PC-9 (cell line): ENCODE data around the gene PITRM1. TPM values are rescaled to one million over a fixed set of nuclear protein-coding genes. Genes with fewer than 3 reads are reported as not detected.

ENCODE experiments used
- BruUV-seq: library from RNA; stranded (reverse); fragments of 400-500 nt; replicated peaks from 2 replicates; lab custom pipeline; 2021; lab: Mats Ljungman, UMichigan
- CTCF ChIA-PET: fragments of 300-600 bp; sonication (Branson Sonifier 250); formaldehyde crosslinking; loops from one replicate; lab custom pipeline; 2022; ENCODE audit warnings: antibody characterized with exemption; lab: Charles Lee
- POLR2A ChIA-PET: fragments of 300-600 bp; sonication (Branson Sonifier 250); formaldehyde crosslinking; loops from one replicate; lab custom pipeline; 2022; ENCODE audit warnings: antibody characterized with exemption; ENCODE audit not compliant: unreplicated experiment; lab: Charles Lee
- DNase-seq, 2 experiments: peaks; one replicate each; pipeline versions ENCODE4 v3.0.0 to v3.0.0-alpha.2; 2015 to 2022; ENCODE audit warnings: mixed read lengths in 1 of 2
- H2AFZ ChIP-seq: fragments of 200-600 bp; sonication (generic); 2 replicates; pipeline ENCODE4 v1.8.1; 2017; ENCODE audit warnings: antibody characterized with exemption
- H3F3A ChIP-seq: fragments of 200-600 bp; sonication (generic); 2 replicates; pipeline ENCODE4 v1.8.1; 2017; ENCODE audit warnings: antibody characterized with exemption, mild to moderate bottlenecking, low read depth; ENCODE audit not compliant: insufficient read depth
- H3K27ac ChIP-seq: fragments of 200-600 bp; sonication (generic); 2 replicates; pipeline ENCODE4 v1.6.1; 2016; ENCODE audit warnings: mixed run types
- H3K27me3 ChIP-seq: fragments of 200-600 bp; sonication (generic); 2 replicates; pipeline ENCODE4 v1.6.1; 2016; ENCODE audit warnings: low read depth, mixed run types; ENCODE audit not compliant: insufficient read depth
- H3K36me3 ChIP-seq: fragments of 200-600 bp; sonication (generic); 2 replicates; pipeline ENCODE4 v1.6.1; 2016; ENCODE audit warnings: low read depth, mixed run types
- H3K4me1 ChIP-seq: fragments of 200-600 bp; sonication (generic); replicated peaks from 2 replicates; pipeline ENCODE4 v1.6.1; 2016; ENCODE audit warnings: mixed run types; ENCODE audit not compliant: insufficient read depth
- H3K4me2 ChIP-seq: fragments of 200-600 bp; sonication (generic); 2 replicates; pipeline ENCODE4 v1.6.1; 2017; ENCODE audit warnings: mixed run types
- H3K4me3 ChIP-seq: fragments of 200-600 bp; sonication (generic); 2 replicates; pipeline ENCODE4 v1.6.1; 2016; ENCODE audit warnings: mixed run types
- H3K79me2 ChIP-seq: fragments of 200-600 bp; sonication (generic); 2 replicates; pipeline ENCODE4 v1.6.1; 2017; ENCODE audit warnings: low read depth, mixed run types
- H3K9me2 ChIP-seq: fragments of 200-600 bp; sonication (generic); 2 replicates; pipeline ENCODE4 v1.8.1; 2017; ENCODE audit warnings: mild to moderate bottlenecking; ENCODE audit not compliant: insufficient read depth
- H3K9me3 ChIP-seq: fragments of 200-600 bp; sonication (generic); 2 replicates; pipeline ENCODE4 v1.8.1; 2016; ENCODE audit warnings: low read depth; ENCODE audit not compliant: insufficient read depth
- H4K20me1 ChIP-seq: fragments of 200-600 bp; sonication (generic); 2 replicates; pipeline ENCODE4 v1.8.1; 2017; ENCODE audit not compliant: insufficient read depth
- CTCF ChIP-seq: fragments of 200-600 bp; sonication (generic); conservative IDR thresholded peaks from 2 replicates; pipeline ENCODE4 v1.6.1; 2017; ENCODE audit warnings: mixed run types, antibody characterized with exemption, mild to moderate bottlenecking, moderate library complexity
- EZH2 ChIP-seq: fragments of 200-600 bp; sonication (generic); IDR thresholded peaks from 2 replicates; pipeline ENCODE4 v1.8.0; 2017; ENCODE audit warnings: antibody characterized with exemption, low read depth
- intact Hi-C: fragments of 100-400 bp; cut with micrococcal nuclease; formaldehyde crosslinking; loops from one replicate; pipeline ENCODE4 v1.10.0; 2022; ENCODE audit not compliant: unreplicated experiment
- total RNA-seq: library from RNA; stranded (reverse); gene quantifications from 2 replicates; pipeline ENCODE4 v1.2.3, GENCODE V29; 2021

PITRM1 gene
- total RNA-seq, 1 experiment from 2014 or later: 124 TPM

GRCh38 chr10:3206511-3207157 lies 34.1 kb upstream of the PITRM1 start:
- Histone ChIP-seq H3K4me3 (no peak overlapping the region), H3K79me2 (no peaks in the 10 kb centered on the region), H3K36me3 (no peaks in the 10 kb centered on the region), H3K27me3 (no peaks in the 10 kb centered on the region), H4K20me1 (no peaks in the 10 kb centered on the region), H3K4me2 (no peak overlapping the region), H3F3A (no peaks in the 10 kb centered on the region), H2AFZ (no peak overlapping the region), H3K4me1 (no peaks in the 10 kb centered on the region), H3K9me2 (no peaks in the 10 kb centered on the region), H3K27ac (no peak overlapping the region), H3K9me3 (no peaks in the 10 kb centered on the region)
- TF ChIP-seq EZH2 (no peak), CTCF (no peak)
- intact Hi-C loops: no loop called here
- ChIA-PET POLR2A (no interaction called here), CTCF (no interaction called here)
- no TSS peak for BruUV-seq
- DNase-seq: no peak

- CTCF ChIA-PET: no interaction called here
Observed at GRCh38 chr10:3203972-3204371, 31.4 kb upstream of the PITRM1 start.

GRCh38 chr10:3203016-3203811 lies 30.6 kb upstream of the PITRM1 start:
- Histone ChIP-seq H3K36me3 (no peaks in the 10 kb centered on the region), H3K9me2 (no peaks in the 10 kb centered on the region), H3K9me3 (no peaks in the 10 kb centered on the region), H3F3A (peaks cover under 1% of the 10 kb centered on the region; the same call in 1 of the 2 replicates), H3K27me3 (no peaks in the 10 kb centered on the region), H2AFZ (no peak overlapping the region), H3K79me2 (no peaks in the 10 kb centered on the region), H3K4me2 (no peak overlapping the region), H3K4me1 (peaks cover 5% of the 10 kb centered on the region), H4K20me1 (no peaks in the 10 kb centered on the region), H3K4me3 (no peak overlapping the region), H3K27ac (no peak overlapping the region)
- ChIA-PET CTCF (no interaction called here), POLR2A (no interaction called here)
- intact Hi-C loops: no loop called here
- no peak for TF ChIP-seq CTCF
- no peak for TF ChIP-seq EZH2
- no TSS peak for BruUV-seq
- no peak for DNase-seq

More at GRCh38 chr10:3203972-3204371, 31.4 kb upstream of the PITRM1 start:
- DNase-seq: no peak
- POLR2A ChIA-PET: no interaction called here
- no peak for TF ChIP-seq EZH2
- TF ChIP-seq CTCF: no peak
- no peaks in the 10 kb centered on the region for H4K20me1 ChIP-seq
- no peaks in the 10 kb centered on the region for H3K9me3 ChIP-seq
- no peaks in the 10 kb centered on the region for H3K36me3 ChIP-seq
- no peak overlapping the region for H3K4me3 ChIP-seq
- H3F3A ChIP-seq: no peaks in the 10 kb centered on the region
- no peak overlapping the region for H3K4me2 ChIP-seq
- no peaks in the 10 kb centered on the region for H3K9me2 ChIP-seq
- no peak overlapping the region for H2AFZ ChIP-seq
- no peaks in the 10 kb centered on the region for H3K27me3 ChIP-seq
- H3K79me2 ChIP-seq: no peaks in the 10 kb centered on the region
- BruUV-seq: no TSS peak
- intact Hi-C loops: no loop called here
- H3K27ac ChIP-seq: no peak overlapping the region
- no peaks in the 10 kb centered on the region for H3K4me1 ChIP-seq
